HepG2 (cell line): Measurements from ENCODE around the gene PPP2R1B. TPM values are rescaled to one million over a fixed set of nuclear protein-coding genes. Genes with fewer than 3 reads are reported as not detected.

Source experiments
- ATAC-seq: fragments of 200-7000 bp; cut with Tn5 transposase; 3 replicates; pipeline ENCODE4 v1.9.1; 2020; ENCODE audit warnings: mild to moderate bottlenecking, moderate library complexity
- BruUV-seq: library from RNA; stranded (reverse); fragments of 400-500 nt; replicated peaks from 2 replicates; lab custom pipeline; 2021; lab: Mats Ljungman, UMichigan
- CTCF ChIA-PET: fragments of 300-600 bp; formaldehyde crosslinking; extraction: SDS; loops from one replicate; lab custom pipeline; 2021; ENCODE audit warnings: low total read pairs, inconsistent platforms, low intra/inter-chr PET ratio; lab: Yijun Ruan, JAX
- POLR2A ChIA-PET: fragments of 350-600 bp; sonication (Branson Sonifier 250); formaldehyde crosslinking; loops from one replicate; lab custom pipeline; 2020; ENCODE audit warnings: antibody characterized with exemption, inconsistent platforms; lab: Yijun Ruan, JAX
- DNase-seq: peaks from one replicate; pipeline ENCODE4 v3.0.0-alpha.2; 2015; ENCODE audit warnings: low spot score
- FAIRE-seq: peaks from 3 replicates; lab custom pipeline; 2011; peaks lifted over from hg19 to GRCh38; lab: Jason Lieb, UNC
- H2AFZ ChIP-seq: one replicate; pipeline ENCODE4 v1.6.1; 2011; ENCODE audit warnings: low read length, inconsistent platforms
- H3K27ac ChIP-seq: fragments of 300-600 bp; 3 replicates; pipeline ENCODE4 v1.8.0; 2011; ENCODE audit warnings: mixed run types, mild to moderate bottlenecking, mixed read lengths, low read length, inconsistent platforms; ENCODE audit not compliant: insufficient read depth; ENCODE audit errors: extremely low read length
- H3K27me3 ChIP-seq, 2 experiments: fragments of 200-600 bp in 1 of 2; 2 replicates in 1 of 2; 3 replicates in 1 of 2; pipeline versions ENCODE4 v1.6.0 to v1.8.0; 2011; ENCODE audit warnings: low read length in 2 of 2, mild to moderate bottlenecking in 2 of 2, moderate library complexity in 2 of 2, inconsistent platforms in 1 of 2; ENCODE audit not compliant: insufficient read depth in 2 of 2, control insufficient read depth in 1 of 2
- H3K36me3 ChIP-seq, 2 experiments: fragments of 200-600 bp in 1 of 2; replicated peaks in 1 of 2; 2 replicates in 1 of 2; 3 replicates in 1 of 2; pipeline versions ENCODE4 v1.5.1 to v1.8.0; 2011; ENCODE audit warnings: low read length in 2 of 2, inconsistent platforms in 1 of 2; ENCODE audit not compliant: insufficient read depth in 2 of 2, control insufficient read depth in 1 of 2
- H3K4me1 ChIP-seq: 2 replicates; pipeline ENCODE4 v1.5.1; 2012; ENCODE audit warnings: low read length, inconsistent platforms; ENCODE audit not compliant: insufficient read depth
- H3K4me2 ChIP-seq: 2 replicates; pipeline ENCODE4 v1.6.0; 2011; ENCODE audit warnings: low read depth, low read length, inconsistent platforms
- H3K4me3 ChIP-seq, 3 experiments: fragments of 200-600 bp in 1 of 3; sonication (generic), shearing (Covaris generic) in 1 of 3; replicated peaks in 1 of 3; 2 replicates each; pipeline ENCODE4 v1.5.1; 2011 to 2016; ENCODE audit warnings: low read length in 3 of 3, inconsistent platforms in 2 of 3, low read depth in 2 of 3, mild to moderate bottlenecking in 2 of 3, control low read depth in 1 of 3, mixed read lengths in 1 of 3; ENCODE audit not compliant: insufficient read depth in 1 of 3
- H3K79me2 ChIP-seq: one replicate; pipeline ENCODE4 v1.6.1; 2011; ENCODE audit warnings: low read length, inconsistent platforms; ENCODE audit not compliant: insufficient read depth
- H3K9ac ChIP-seq: 2 replicates; pipeline ENCODE4 v1.6.0; 2011; ENCODE audit warnings: mild to moderate bottlenecking, low read depth, low read length, inconsistent platforms; ENCODE audit not compliant: insufficient read depth
- H3K9me3 ChIP-seq: 2 replicates; pipeline ENCODE4 v1.5.1; 2012; ENCODE audit warnings: mild to moderate bottlenecking, low read length
- H4K20me1 ChIP-seq: 2 replicates; pipeline ENCODE4 v1.6.0; 2011; ENCODE audit warnings: inconsistent platforms, mild to moderate bottlenecking, low read length, moderate library complexity; ENCODE audit not compliant: insufficient read depth
- ARNT2 ChIP-seq: sonication (generic); formaldehyde crosslinking; IDR thresholded peaks from 2 replicates; pipeline ENCODE4 v1.8.0; 2022; ENCODE audit warnings: mild to moderate bottlenecking, low read depth, missing genetic modification reagents, moderate library complexity
- FOXA3 ChIP-seq: IDR thresholded peaks from 2 replicates; pipeline ENCODE4 v1.6.1; 2016; ENCODE audit warnings: missing genetic modification reagents, missing compliant biosample characterization
- JDP2 ChIP-seq: sonication (generic); formaldehyde crosslinking; IDR thresholded peaks from 2 replicates; pipeline ENCODE4 v1.8.1; 2022; ENCODE audit warnings: missing genetic modification reagents, borderline replicate concordance
- KMT2B ChIP-seq: IDR thresholded peaks from 2 replicates; pipeline ENCODE4 v1.6.1; 2016; ENCODE audit warnings: missing genetic modification reagents, missing compliant biosample characterization
- MATR3 ChIP-seq: sonication (generic); formaldehyde crosslinking; IDR thresholded peaks from 2 replicates; pipeline ENCODE4 v1.4.0; 2020; ENCODE audit warnings: missing genetic modification reagents
- NFE2L1 ChIP-seq: sonication (generic); formaldehyde crosslinking; IDR thresholded peaks from 2 replicates; pipeline ENCODE4 v1.4.0; 2020; ENCODE audit warnings: missing genetic modification reagents, mild to moderate bottlenecking, borderline replicate concordance
- SNAPC4 ChIP-seq: sonication (generic); formaldehyde crosslinking; IDR thresholded peaks from 2 replicates; pipeline ENCODE4 v1.4.0; 2020; ENCODE audit warnings: mild to moderate bottlenecking, missing genetic modification reagents
- ZMYM3 ChIP-seq: sonication (generic); formaldehyde crosslinking; IDR thresholded peaks from 2 replicates; pipeline ENCODE4 v1.5.1; 2020; ENCODE audit warnings: mild to moderate bottlenecking, missing genetic modification reagents
- ZNF407 ChIP-seq: sonication (generic); formaldehyde crosslinking; IDR thresholded peaks from one replicate; pipeline ENCODE4 v1.5.1; 2020; ENCODE audit warnings: mild to moderate bottlenecking, missing genetic modification reagents; ENCODE audit errors: not compliant biosample characterization
- ZNF556 ChIP-seq: sonication (generic); formaldehyde crosslinking; IDR thresholded peaks from 2 replicates; pipeline ENCODE4 v1.4.0; 2020; ENCODE audit warnings: mild to moderate bottlenecking, missing genetic modification reagents, borderline replicate concordance
- ZNF577 ChIP-seq: sonication (generic); formaldehyde crosslinking; IDR thresholded peaks from 2 replicates; pipeline ENCODE4 v1.4.0; 2020; ENCODE audit warnings: mild to moderate bottlenecking, low read depth, missing genetic modification reagents, borderline replicate concordance
- WGBS: methylation state at CpG from one replicate; pipeline ENCODE4 v1.1.6; 2017; ENCODE audit warnings: low lambda C conversion rate; 5-methylcytosine and 5-hydroxymethylcytosine counted together
- in situ Hi-C: cut with HindIII; loops from 2 replicates; pipeline ENCODE4 v1.10.0; 2017; ENCODE audit warnings: low pct_unique_long_range_greater_than_20kb; ENCODE audit not compliant: extremely low pct_ligation_motif_present
- intact Hi-C: fragments of 100-400 bp; cut with micrococcal nuclease; formaldehyde crosslinking; loops from one replicate; pipeline ENCODE4 v1.10.0; 2022; ENCODE audit not compliant: unreplicated experiment
- polyA plus RNA-seq, 8 experiments: library from polyadenylated mRNA; depleted of rRNA in 3 of 8; stranded (reverse) in 7 of 8; unstranded in 1 of 8; fragments of >200 nt; fragmentation: Illumina TruSeq in 4 of 8; extraction: Trizol in 4 of 8; gene quantifications; 2 replicates each; pipeline versions ENCODE4 v1.2.1 to v1.2.3, GENCODE V29; 2011 to 2016; ENCODE audit warnings: low read depth in 4 of 8, missing spikeins in 1 of 8, mixed read lengths in 1 of 8; ENCODE audit not compliant: insufficient read depth in 1 of 8
- total RNA-seq, 5 experiments: library from RNA; depleted of rRNA; stranded (reverse); fragments of >200 nt; fragmentation: Illumina TruSeq; extraction: Trizol; gene quantifications; 2 replicates each; pipeline ENCODE4 v1.2.3, GENCODE V29; 2016; ENCODE audit warnings: low read depth in 1 of 5

Gene PPP2R1B
- total and polyA plus RNA-seq, 2 of the 13 experiments (the other 11 are each of a cell fraction or from before 2014, with no cell fraction given): 22.1 to 56.8 TPM

- no peak for TF ChIP-seq ZNF556
Observed at GRCh38 chr11:111691176-111691575, 75.0 kb downstream of the PPP2R1B start (continued).

- no peaks in the 10 kb centered on the region for H3K9me3 ChIP-seq
- no peak overlapping the region for H2AFZ ChIP-seq
- no peak overlapping the region for H3K4me2 ChIP-seq
- CTCF ChIA-PET: no interaction called here
- H3K4me3 ChIP-seq: no peak overlapping the region
- 98% methylated on average over 7 of the region's 7 CpGs for WGBS
- no peaks in the 10 kb centered on the region; a peak in 1 of 5 replicates for H3K27me3 ChIP-seq
- no peak overlapping the region for H3K27ac ChIP-seq
- no peak for DNase-seq
- FAIRE-seq: no peak
- peaks cover 3 to 19% of the 10 kb centered on the region in 2 experiments; a peak in 4 of 5 replicates for H3K36me3 ChIP-seq
- H3K4me1 ChIP-seq: peaks cover 15% of the 10 kb centered on the region
- H3K79me2 ChIP-seq: no peaks in the 10 kb centered on the region
- no peaks in the 10 kb centered on the region for H4K20me1 ChIP-seq
- intact Hi-C loops (no loop called here), in situ Hi-C loops (no loop called here)
- no peak overlapping the region for H3K9ac ChIP-seq
- POLR2A ChIA-PET: no interaction called here
- ATAC-seq: no peak
- no TSS peak for BruUV-seq
- TF ChIP-seq NFE2L1 (no peak), KMT2B (CRISPR knock-in tag) (no peak), ZNF407 (CRISPR knock-in tag) (no peak), ARNT2 (CRISPR knock-in tag) (no peak), FOXA3 (CRISPR knock-in tag) (no peak), JDP2 (CRISPR knock-in tag) (no peak), ZNF577 (CRISPR knock-in tag) (no peak), ZMYM3 (CRISPR knock-in tag) (no peak), SNAPC4 (CRISPR knock-in tag) (no peak), MATR3 (CRISPR knock-in tag) (no peak)
Observed at GRCh38 chr11:111688013-111688412, 78.2 kb downstream of the PPP2R1B start.
